GM08714 (cell line): ENCODE results near the gene PIK3CG.
A peak's percentile ranks its signal among the peaks of the same experiment; 100 is the strongest.
"Not testable (repeated sequence)": the region's sequence is repeated elsewhere in the genome, so short reads cannot be mapped to it uniquely, and the experiment has no call there.

Source experiments
- H3K4me3 ChIP-seq: fragments of 200-500 bp; sonication (Bioruptor generic); 2 replicates; pipeline ENCODE4 v1.5.1; 2014; ENCODE audit warnings: mild to moderate bottlenecking, low read length, inconsistent platforms
- ZNF274 ChIP-seq: IDR thresholded peaks from 2 replicates; pipeline ENCODE4 v1.6.1; 2012; ENCODE audit warnings: mild to moderate bottlenecking, low read depth, low read length

The PIK3CG gene

DNA sequence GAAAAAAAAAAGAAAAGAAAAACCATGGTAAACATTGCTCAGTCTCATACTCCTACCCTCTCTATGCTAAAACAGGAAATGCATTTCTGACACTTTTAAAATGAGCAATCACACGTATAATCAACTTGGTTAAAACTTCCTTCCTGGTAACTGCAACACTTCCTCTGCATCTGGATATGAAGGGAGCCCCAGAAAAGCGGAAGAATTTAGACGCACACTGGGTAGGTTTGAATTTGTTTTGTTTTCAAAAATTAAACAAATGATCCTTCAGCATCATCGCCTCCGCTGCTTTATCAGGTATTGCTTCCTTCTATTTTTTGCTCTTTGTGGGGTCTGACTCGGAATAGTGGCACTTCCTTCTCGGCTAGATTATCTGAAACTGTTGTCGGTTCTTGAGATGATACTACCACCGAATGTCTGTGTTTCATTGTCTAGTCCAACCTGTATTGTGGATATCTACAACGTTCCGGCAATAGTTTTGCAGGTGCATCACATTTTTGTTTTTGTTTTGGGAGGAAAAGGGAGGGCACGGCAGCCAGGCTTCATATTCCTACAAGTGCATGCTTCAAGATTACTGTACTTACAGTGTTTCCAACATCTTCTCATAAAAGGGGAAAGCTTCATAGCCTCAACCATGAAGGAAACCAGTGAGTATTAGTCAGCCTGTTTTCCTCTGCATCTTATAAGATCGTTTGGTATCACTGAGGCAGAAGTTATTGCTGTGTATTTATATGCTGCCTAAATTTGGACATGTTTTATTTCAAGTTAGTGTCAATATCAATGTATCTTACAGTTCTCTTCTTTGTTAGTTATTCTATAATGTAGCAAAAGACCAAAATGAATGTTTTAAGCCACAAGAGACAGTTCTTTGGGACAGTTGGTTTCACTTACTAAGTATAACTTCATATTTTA lies at the start of gene PIK3CG:
TSS of gene PIK3CG (plus strand) at position 153 of the 912 bp plus-strand sequence. CDS start 2,280 bp downstream, outside the sequence.
- TF ChIP-seq ZNF274 = no peak
- H3K4me3 ChIP-seq = peak within 1 kb of the TSS; percentile 78

DNA sequence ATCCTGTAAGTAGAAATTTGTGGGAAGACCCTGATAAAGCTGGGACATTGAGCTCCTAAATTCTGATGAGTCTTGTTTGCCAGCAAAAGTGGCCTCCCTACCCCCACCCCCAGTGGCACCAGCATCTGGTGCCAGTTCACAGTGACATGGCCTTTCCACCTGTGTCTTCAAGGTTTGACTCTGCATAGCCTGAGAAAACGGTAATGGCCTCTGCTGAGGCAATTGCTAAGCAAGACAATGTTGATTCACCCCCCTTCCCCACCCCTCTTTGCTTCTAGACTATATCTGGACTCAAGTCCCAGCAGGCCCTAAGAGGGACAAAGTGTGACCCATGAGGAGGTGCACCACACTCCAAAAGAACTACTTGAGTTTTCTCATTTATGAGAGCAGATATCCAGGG lies 48.0 kb upstream of the PIK3CG start:
- TF ChIP-seq ZNF274 = no peak

DNA sequence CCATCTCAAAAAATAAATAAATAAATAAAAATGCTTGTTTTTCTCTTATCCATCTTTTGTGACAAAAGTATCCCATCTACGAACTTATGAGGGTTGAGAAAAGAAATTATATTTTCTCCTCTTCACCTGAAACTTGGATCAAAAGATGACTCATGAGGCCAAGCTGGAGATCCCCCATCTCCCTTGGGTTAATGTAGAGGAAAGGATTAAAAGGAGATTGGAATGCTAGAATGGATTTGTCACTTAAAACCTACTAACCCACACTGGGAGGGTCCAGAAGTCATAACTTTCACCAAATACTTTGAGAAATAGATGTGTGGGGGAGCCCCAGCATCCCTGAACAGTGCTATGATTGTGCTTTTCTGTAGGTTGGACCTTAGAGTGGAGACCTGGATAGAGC lies 46.3 kb upstream of the PIK3CG start:
- TF ChIP-seq ZNF274 = no peak

More for the DNA sequence above, 48.0 kb upstream of the PIK3CG start:
- H3K4me3 ChIP-seq = no peak overlapping the region

DNA sequence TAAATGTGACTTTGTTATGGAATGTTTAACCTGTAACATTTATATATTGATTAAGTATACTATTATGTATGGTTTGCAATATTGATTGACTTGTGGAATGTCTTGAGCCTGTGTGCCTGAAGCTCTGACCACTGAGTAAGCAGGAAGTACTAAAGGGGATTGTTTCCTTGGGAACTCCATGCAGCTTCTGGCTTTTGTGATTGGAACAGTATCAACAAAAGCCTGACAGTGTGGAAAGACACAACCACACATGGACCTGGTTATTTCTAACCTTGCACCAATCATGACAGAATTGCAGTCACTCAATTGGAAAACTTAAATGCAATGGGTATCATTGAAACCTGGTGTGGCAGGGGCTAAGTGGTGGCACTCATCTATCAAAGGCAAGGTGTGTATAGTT lies 45.5 kb upstream of the PIK3CG start:
- H3K4me3 ChIP-seq = no peak overlapping the region
- no peak for TF ChIP-seq ZNF274

More for the DNA sequence above, 46.3 kb upstream of the PIK3CG start:
- H3K4me3 ChIP-seq = no peak overlapping the region

DNA sequence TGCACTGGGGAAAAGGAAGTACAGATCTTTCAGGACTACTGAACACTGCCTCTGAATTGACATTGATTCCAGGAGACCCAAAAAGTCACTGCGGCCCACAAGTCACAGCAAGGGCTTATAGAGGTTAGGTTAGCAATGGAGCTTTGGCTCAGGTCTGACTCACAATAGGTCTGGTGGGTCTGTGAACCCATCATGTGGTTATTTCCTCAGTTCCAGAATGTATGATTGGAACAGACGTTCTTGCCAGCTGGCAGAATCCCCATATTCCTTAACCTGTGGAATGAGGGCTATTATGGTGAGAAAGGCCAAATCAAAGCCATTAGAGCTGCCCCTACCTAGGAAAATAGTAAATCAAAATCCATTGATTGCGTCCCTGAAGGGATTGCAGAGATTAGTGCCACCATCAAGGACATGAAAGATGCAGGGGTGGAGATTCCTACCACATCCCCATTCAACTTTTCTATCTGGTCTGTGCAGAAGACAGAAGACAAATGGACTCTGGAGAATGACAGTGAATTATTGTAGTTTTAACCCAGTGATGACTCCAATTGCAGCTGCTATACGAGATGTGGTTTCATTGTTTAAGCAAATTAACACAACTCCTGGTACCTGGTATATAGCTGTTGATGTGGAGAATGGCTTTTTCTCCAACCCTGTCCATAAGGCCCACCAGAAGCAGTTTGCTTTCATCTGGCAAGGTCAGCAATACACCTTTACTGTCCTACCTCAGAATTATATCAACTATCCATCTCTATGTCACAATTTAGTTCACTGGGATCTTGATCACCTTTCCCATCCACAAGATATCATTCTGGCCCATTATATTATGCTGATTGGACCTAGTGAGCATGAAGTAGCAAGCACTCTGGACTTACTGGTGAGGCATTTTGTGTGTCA lies 44.5 kb upstream of the PIK3CG start:
- H3K4me3 ChIP-seq = no peak overlapping the region
- no peak for TF ChIP-seq ZNF274

DNA sequence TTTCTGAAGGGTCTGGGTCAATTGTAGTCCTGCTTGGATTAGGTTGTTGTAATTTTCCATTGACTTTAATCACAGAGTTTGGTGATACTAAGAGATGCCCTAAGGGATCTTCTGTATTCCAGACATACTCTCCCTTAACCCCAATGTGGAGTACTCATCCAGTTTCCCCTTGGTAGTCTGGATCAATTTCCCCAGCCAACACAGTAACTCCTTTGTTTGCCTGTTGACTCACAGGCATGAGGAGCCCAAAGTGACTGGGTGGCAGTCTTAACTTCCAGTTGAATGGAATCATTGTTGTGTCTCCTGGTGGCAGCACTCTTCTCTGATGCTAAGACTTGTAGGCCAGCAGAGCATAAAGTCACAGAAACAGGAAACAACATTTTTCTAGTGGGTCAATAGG lies 41.5 kb upstream of the PIK3CG start:
- no peak overlapping the region for H3K4me3 ChIP-seq
- no peak for TF ChIP-seq ZNF274

DNA sequence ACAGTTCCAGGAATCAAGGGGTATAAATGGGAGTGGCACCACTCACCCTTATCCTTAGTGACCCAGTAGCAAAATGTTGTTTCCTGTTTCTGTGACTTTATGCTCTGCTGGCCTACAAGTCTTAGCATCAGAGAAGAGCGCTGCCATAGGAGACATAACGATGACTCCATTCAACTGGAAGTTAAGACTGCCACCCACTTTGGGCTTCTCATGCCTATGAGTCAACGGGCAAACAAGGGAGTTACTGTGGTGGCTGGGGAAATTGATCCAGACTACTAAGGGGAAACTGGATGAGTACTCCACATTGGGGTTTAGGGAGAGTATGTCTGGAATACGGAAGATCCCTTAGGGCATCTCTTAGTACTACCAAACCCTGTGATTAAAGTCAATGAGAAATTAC lies 40.6 kb upstream of the PIK3CG start:
- TF ChIP-seq ZNF274 = no peak
- H3K4me3 ChIP-seq = no peak overlapping the region

GRCh38 chr7:106827626-106828025 lies 37.5 kb upstream of the PIK3CG start:
- H3K4me3 ChIP-seq = no peak overlapping the region
- TF ChIP-seq ZNF274 = no peak

DNA sequence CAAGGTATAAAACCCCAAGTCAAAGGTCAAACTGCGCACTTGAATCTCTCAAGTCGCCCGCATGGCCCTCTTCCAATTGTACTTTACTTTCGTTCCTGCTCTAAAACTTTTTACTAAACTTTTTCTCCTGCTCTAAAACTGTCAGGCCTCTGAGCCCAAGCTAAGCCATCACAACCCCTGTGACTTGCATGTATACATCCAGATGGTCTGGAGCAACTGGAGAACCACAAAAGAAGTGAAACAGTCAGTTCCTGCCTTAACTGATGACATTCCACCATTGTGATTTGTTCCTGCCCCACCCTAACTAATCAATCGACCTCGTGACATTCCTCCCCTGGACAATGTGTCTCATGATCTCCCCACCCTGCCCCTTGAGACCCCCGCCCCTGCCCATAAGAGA lies 35.6 kb upstream of the PIK3CG start:
- no peak for TF ChIP-seq ZNF274
- H3K4me3 ChIP-seq = no peak overlapping the region

DNA sequence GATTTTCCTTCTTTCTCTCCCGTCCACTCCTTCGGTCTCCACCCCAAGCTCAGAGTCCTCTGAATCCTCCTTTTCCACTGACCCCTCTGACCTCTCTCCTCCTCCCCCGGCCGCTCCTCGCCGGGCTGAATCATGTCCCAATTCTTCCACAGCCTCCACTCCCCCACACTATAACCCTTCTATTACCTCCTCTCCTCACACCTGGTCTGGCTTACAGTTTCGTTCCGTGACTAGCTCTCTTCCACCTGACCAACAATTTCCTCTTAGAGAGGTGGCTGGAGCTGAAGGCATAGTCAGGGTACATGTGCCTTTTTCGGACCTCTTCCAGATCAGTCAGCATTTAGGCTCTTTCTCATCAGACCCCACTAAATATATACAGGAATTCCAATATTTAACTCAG lies 34.2 kb upstream of the PIK3CG start:
- H3K4me3 ChIP-seq = not testable (repeated sequence)

- TF ChIP-seq ZNF274 = no peak
- no peak overlapping the region for H3K4me3 ChIP-seq
Measured at GRCh38 chr7:106836816-106837215, 28.3 kb upstream of the PIK3CG start.

GRCh38 chr7:106839511-106839910 lies 25.6 kb upstream of the PIK3CG start:
- no peak overlapping the region for H3K4me3 ChIP-seq
- no peak for TF ChIP-seq ZNF274

- no peak for TF ChIP-seq ZNF274
- no peak overlapping the region for H3K4me3 ChIP-seq
Measured at GRCh38 chr7:106840342-106840741, 24.7 kb upstream of the PIK3CG start.

- no peak overlapping the region for H3K4me3 ChIP-seq
- TF ChIP-seq ZNF274 = no peak
Measured at GRCh38 chr7:106841896-106842390, 23.1 kb upstream of the PIK3CG start.
